ENCODE results near the gene SCUBE3.
A peak's percentile ranks its signal among the peaks of the same experiment; 100 is the strongest.

Gene SCUBE3

DNA sequence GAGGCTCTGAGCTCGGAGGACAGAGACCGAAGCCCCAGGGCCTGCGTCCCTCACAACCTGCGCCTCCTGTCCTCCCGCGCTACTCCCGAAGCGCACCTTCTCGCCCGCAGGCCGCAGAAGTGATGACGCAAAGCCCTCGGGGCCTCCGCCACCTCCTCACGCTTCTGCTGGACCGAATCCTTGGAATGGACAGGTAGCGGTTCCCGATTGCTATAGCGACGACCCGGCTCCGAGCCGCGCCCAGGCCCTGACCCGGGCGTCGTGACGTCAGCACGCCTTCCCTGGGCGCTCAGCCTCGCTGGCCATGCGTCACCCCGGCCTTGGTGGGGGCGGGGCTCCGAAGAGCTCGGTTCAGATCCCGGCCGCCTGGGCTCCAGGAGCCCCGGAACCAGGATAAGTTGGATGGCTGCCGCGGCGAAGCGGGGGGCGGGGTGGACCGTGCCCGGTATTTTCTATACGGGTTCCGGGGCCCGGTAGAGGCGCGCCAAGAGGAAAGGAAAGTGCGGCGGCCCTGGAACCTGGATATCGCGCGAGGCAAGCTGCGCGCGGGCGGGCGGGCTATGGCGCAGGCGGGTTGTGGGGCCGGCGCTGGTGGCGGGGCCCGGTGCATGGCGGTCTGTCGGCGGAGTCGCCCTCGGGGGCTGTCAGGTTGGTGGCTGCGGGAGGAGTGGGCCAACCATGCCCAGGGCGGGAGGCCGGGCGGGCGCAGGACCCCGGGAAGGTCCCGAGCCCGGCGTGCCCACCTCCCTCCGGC lies 45.6 kb downstream of the SCUBE3 start, which contains the start of gene ZNF76:
ZNF76 (plus strand) TSS at position 542 of the 754 bp plus-strand sequence. CDS start 21,417 bp downstream, outside the sequence.
- DNase-seq (ENCODE audit: low read depth): peak; percentile 95
- peak within 1 kb of the TSS; percentile 95 for H3K4me3 ChIP-seq (ENCODE audit: control insufficient read depth, low read depth, low read length)
- TF ChIP-seq, protein P1, sequence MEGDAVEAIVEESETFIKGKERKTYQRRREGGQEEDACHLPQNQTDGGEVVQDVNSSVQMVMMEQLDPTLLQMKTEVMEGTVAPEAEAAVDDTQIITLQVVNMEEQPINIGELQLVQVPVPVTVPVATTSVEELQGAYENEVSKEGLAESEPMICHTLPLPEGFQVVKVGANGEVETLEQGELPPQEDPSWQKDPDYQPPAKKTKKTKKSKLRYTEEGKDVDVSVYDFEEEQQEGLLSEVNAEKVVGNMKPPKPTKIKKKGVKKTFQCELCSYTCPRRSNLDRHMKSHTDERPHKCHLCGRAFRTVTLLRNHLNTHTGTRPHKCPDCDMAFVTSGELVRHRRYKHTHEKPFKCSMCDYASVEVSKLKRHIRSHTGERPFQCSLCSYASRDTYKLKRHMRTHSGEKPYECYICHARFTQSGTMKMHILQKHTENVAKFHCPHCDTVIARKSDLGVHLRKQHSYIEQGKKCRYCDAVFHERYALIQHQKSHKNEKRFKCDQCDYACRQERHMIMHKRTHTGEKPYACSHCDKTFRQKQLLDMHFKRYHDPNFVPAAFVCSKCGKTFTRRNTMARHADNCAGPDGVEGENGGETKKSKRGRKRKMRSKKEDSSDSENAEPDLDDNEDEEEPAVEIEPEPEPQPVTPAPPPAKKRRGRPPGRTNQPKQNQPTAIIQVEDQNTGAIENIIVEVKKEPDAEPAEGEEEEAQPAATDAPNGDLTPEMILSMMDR (conservative IDR thresholded peaks at IDR 0.05; ENCODE audit: control insufficient read depth, insufficient read depth, low read depth, low read length): no peak

DNA sequence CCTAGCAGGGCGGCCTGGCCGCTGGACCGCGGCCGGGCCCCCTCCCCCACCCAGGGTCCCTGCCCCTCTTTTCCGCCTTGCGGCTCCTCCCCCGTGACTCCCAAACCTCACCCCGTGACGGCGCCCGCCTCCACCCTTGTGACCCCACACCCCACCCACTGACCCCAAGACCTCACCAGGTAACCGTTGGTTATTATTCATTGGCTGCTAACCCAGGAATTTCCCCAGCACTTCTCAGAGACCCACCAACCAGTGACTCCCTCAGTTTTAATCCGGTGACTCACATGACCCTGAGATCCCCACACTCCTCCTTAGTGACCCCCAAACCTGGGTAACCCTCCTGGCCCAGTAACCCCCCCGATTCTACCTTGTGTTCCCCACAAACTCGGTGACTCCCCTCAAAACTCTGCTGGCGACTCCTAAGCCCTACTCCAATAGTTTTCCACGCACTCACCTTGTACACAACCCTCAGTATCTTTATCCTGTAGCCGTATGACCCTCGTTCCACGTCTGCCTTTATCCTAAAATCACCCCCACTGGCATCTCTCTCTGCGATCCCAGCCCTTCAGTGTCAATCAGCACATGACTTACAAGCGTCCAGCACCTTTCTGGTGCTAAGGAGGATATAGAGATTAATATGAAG lies 46.3 kb downstream of the SCUBE3 start:
- peak overlapping the region; percentile 95 for H3K4me3 ChIP-seq (ENCODE audit: control insufficient read depth, low read depth, low read length)
- TF ChIP-seq, protein P1 (conservative IDR thresholded peaks at IDR 0.05; ENCODE audit: control insufficient read depth, insufficient read depth, low read depth, low read length): no peak
- peak; percentile 23 for DNase-seq (ENCODE audit: low read depth)

DNA sequence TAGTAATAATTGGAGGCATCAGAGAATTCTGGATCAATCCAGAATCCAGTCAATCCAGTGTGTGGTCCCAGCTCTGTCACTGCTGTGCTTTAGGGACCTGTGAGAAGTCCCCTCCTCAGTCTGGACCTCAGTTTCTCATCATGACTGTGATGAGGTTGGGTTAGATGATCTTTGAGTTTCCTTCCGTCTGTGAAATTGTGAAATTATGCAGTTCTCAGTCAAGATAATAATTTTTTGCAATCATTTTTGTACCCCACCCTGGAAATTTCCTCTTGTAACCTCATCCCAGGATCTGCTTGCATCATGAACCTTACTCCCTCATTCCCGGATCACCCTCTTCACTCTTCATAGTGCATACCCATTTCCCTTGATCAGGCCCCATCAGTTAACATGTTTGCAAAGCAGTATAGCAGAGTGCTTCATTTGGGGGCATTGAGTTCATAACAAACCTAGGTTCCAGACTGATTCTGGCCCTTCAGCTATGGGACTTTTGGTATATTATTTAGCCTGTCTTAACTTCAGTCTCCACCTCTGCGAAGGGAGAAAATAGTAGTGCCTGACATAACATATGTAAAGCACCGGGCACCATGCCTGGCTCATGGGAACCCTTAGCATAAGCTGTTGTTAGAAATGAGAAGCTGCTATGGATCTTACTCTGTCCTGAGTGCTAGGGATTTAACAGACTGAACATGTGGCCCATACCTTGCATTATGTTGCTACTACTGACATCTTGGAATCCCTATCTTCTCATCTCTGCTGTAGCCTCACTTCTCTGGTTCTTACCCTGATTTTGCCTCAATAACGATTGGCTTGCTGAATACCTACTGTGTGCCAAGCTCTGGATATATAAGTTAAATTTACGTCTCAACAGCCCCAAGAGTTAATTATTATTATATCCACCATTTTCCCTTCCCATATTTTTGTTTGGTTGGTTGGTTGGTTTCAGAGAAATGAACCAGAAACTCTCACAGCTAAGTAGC lies 47.1 kb downstream of the SCUBE3 start:
- H3K4me3 ChIP-seq (ENCODE audit: control insufficient read depth, low read depth, low read length): peak overlapping the region; percentile 95
- peak; percentile 8 for DNase-seq (ENCODE audit: low read depth)
- TF ChIP-seq, protein P1 (conservative IDR thresholded peaks at IDR 0.05; ENCODE audit: control insufficient read depth, insufficient read depth, low read depth, low read length): no peak

DNA sequence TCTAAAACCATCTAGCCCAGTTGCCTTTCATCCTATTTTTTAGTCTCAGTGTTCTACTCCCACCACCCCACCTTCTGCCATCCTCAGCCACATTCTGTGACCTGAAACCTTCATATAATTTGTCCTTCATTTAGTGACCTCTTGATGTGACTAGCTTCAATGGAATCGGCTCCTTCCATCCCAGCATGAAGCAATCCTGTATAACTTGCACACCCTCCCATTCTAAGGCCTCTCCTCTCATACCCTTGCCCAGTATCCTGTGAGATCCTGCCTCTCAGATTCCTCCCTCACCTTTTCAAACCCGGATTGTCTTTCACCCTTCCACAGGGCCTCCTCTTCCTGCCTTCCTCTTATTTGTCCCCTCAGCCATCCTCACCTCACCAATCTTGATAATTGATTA lies 48.8 kb downstream of the SCUBE3 start:
- H3K4me3 ChIP-seq (ENCODE audit: control insufficient read depth, low read depth, low read length): no peak overlapping the region
- DNase-seq (ENCODE audit: low read depth): no peak
- TF ChIP-seq, protein P1 (conservative IDR thresholded peaks at IDR 0.05; ENCODE audit: control insufficient read depth, insufficient read depth, low read depth, low read length): no peak

DNA sequence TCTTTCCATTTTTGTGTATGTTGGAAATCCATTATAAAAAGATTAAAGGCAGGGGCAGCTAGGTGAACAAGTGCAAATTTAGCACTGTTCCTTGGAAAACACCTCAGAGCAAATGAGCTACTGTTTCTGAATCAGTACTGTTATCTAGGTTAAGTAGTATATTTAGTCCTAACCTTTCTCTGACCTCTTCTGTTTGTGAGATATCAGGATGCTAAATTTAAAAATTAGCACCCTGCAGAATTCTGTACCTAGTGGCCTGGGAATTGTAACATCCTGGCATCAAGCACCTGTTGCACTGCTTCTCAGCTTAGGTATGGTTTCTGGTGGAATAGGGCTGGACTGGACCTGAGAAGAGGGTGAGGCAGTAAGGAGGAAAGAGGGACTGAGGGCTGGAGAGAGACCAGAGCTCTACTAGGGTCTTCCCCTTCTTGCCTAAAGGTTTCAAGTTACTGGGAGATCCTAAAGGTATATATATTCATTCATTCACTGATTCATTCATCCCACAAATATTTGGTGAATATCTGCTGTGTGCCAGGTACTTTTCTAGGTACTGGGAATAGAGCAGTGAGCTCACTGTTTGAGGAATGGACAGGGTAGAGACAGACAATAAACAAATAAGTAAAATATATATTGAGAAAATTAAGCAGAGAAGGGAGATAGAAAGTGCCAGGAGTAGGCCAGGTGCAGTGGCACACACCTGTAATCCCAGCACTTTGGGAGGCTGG lies 51.0 kb downstream of the SCUBE3 start:
- TF ChIP-seq, protein P1 (conservative IDR thresholded peaks at IDR 0.05; ENCODE audit: control insufficient read depth, insufficient read depth, low read depth, low read length): no peak
- no peak for DNase-seq (ENCODE audit: low read depth)
- no peak overlapping the region for H3K4me3 ChIP-seq (ENCODE audit: control insufficient read depth, low read depth, low read length)

DNA sequence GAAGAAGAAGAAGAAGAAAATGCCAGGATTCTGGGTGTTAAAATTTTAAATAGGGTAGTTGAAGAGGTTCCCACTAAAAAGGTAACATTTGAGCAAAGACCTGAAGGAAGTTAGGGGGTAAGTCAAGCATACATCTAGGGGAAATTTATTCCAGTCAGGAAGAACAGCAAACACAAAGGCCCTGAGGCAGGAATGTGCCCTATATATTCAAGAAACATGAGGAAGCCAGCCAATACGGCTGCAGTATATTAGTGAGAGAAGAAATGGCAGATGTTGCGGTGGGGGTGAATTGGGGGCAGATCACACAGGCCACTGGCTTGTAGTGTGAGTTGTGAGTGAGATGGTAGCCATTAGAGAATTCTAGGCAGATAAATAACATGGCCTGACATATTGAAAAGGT lies 51.8 kb downstream of the SCUBE3 start:
- TF ChIP-seq, protein P1 (conservative IDR thresholded peaks at IDR 0.05; ENCODE audit: control insufficient read depth, insufficient read depth, low read depth, low read length): no peak
- H3K4me3 ChIP-seq (ENCODE audit: control insufficient read depth, low read depth, low read length): no peak overlapping the region

More for the DNA sequence above, 51.8 kb downstream of the SCUBE3 start:
- DNase-seq (ENCODE audit: low read depth): no peak
